Cardiac fibroblast (primary cell): ENCODE results near the gene GPR55.

ENCODE experiments used
- DNase-seq, 2 donors: peaks; one replicate each; pipeline versions ENCODE4 v3.0.0 to v3.0.0-alpha.2; 2010; ENCODE audit warnings: low read depth in 2 of 2
- H3K4me3 ChIP-seq, 2 donors: replicated peaks in 1 of 2; 1 replicate in 1 of 2; 2 replicates in 1 of 2; pipeline ENCODE4 v1.5.1; 2011; ENCODE audit warnings: low read depth in 2 of 2, low read length in 2 of 2, mild to moderate bottlenecking in 2 of 2, moderate library complexity in 1 of 2
- TF ChIP-seq, protein P1 (sequence below): IDR thresholded peaks from one replicate; pipeline ENCODE4 v1.5.1; 2011; ENCODE audit warnings: low read depth, mild to moderate bottlenecking, low read length, inconsistent platforms

Gene GPR55

DNA sequence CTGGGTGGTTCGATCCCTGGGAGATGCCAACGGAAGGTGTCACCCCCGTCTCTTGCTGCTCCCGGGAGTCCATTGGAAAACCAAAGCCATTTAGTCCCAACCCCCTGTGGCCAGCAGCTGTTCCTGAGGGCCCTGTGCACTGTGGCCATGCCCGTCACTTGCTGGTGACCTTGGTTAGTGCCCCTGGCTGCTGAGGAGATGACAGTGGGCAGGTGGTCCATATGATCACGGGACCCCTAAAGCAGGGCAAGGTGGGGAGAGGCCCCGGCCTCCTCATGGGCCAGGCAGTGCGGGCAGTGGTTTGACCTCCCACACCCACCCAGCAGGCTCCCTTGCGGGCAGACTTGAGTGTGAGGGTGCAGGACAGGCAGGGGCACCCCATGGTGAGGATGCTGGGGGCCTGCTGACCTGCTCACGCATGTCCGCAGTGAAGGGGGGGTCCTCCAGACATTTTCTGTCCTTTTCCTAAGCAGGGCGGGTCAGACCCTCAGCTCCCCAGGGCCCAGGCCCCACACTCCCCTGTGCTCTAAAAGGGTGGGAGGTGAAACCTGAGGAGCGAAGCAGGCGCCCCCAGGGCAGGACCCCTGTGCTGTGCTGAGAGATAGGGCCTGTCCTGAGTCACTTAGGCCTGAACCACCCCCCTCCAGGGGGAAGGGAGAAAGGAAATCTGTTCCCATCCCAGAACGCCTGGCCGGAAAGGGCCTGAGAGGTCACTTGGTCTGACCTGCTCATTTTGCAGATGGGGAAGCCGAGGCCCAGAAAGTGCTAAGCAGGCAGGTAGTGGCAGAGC, 53.5 kb downstream of the GPR55 start:
- H3K4me3 ChIP-seq: no peak overlapping the region
- TF ChIP-seq, protein P1, sequence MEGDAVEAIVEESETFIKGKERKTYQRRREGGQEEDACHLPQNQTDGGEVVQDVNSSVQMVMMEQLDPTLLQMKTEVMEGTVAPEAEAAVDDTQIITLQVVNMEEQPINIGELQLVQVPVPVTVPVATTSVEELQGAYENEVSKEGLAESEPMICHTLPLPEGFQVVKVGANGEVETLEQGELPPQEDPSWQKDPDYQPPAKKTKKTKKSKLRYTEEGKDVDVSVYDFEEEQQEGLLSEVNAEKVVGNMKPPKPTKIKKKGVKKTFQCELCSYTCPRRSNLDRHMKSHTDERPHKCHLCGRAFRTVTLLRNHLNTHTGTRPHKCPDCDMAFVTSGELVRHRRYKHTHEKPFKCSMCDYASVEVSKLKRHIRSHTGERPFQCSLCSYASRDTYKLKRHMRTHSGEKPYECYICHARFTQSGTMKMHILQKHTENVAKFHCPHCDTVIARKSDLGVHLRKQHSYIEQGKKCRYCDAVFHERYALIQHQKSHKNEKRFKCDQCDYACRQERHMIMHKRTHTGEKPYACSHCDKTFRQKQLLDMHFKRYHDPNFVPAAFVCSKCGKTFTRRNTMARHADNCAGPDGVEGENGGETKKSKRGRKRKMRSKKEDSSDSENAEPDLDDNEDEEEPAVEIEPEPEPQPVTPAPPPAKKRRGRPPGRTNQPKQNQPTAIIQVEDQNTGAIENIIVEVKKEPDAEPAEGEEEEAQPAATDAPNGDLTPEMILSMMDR: no peak
- DNase-seq: no peak

DNA sequence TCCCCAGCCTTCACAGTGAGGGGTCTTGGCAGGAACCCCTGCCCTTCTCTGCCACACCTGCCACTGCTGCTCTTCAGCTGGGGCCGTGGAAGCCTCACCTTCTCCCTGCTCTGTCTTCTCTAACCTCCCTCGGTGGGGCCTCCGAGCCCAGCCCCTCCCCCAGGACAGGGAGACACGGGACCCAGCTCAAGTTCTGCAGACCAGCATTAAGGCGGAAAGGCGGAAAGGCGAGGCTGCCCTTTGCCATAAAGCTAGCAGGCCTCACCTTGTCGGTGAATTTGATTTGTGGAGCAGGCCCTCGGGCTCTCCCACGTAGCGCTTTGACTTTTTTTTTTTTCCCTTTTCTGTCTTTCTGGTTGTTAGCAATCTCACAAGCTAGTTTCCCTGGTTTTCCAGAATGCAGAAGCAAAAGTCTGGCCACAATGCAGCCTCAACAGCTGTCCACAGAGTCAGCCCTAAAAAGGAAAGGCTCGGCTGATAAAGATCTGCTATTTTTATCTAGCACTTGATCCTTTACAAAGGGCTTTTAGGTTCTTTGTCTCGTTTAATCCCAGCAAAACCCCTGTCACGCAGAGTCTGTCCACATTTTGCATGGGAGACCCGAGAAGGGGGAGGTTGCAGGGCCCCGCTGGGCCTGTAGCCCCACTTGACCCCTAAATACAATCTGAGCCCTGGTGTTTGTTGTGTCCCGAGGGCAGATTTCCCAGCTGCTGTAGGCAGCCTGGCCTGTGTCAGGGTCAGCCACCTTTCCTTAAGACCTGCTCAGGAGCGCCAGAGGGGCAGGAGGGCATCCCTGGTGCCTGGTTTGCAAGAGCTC, 54.3 kb downstream of the GPR55 start:
- DNase-seq: no peak

DNA sequence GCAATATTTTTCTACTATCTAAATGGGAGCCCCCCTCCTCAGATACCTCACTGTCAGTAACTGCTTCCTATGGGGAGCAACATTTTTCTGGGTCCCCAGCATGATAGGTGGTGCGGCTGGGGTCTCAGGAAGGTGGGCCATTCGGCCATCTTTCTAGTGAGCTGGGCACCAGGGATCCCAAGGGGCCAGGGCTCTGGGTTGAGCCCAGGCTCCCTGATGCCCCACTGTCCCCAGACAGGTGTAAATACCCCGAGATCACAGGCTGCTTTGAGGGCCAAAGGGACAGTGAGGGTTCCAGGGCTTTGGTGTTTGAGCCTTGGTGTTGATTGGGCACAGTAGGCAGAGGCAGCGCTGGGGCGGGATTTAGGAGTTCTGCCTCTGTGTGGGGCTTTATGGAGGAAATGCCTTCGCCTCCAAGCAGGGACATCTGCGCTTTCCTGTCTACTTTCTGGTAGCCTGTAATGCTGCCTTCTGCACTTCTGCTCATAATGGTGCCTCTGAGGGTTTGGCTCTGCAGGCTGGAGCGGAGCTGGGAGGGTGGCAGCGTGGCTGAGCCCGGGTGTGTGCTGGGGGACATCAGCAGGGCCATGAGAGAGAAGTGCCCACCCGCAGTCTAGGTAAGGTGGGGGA, 55.0 kb downstream of the GPR55 start:
- H3K4me3 ChIP-seq: no peak overlapping the region
- TF ChIP-seq, protein P1: no peak
- no peak for DNase-seq

More for the DNA sequence above, 54.3 kb downstream of the GPR55 start:
- H3K4me3 ChIP-seq: no peak overlapping the region
- TF ChIP-seq, protein P1: no peak

DNA sequence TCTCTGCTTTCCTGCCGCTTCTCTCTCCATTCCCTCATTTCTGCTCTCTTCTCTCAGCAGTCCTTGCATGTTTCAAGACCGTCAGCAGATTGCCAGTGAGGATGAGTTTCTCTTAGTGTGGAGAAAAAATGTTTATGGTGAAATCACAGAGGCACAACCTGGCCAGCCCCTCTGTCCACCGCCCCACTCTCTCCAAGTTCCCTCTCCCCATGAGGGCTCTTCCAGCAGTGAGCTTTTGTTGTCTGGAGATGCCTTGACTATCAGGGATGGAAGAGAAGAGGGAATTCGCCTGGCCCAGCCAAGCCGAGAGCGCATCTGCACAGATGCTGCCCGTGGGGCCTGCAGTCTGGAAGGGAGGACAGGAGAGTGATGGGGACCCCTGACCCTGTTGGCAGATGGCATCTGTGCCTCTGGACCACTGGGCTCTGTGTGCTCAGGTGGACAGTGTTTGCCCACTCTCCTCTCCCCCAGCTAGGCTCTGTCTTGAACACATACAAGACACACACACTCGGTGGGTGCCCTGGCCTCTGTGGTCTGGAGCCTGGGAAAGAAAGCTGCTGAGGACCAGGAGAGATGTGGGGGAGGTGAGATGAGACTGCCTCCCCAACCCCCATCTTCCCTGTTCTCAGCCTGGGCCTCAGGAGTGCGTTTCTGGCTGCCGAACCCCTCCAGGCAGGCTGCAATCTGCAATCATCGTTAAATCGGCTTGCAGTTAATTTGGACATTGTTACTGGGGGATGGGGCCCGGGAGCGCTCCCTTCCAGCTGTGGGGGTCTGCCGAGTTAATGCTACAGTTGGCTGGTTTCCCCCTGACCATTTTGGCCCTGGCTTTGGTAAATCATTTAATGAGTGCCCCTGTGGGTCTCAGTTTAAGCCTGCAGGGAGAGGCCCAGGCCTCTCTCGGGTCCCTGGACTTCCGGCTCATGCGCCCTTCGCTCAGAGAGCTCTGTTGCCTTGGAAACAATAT, 55.8 kb downstream of the GPR55 start:
- DNase-seq: no peak
- H3K4me3 ChIP-seq: no peak overlapping the region
- TF ChIP-seq, protein P1: no peak

DNA sequence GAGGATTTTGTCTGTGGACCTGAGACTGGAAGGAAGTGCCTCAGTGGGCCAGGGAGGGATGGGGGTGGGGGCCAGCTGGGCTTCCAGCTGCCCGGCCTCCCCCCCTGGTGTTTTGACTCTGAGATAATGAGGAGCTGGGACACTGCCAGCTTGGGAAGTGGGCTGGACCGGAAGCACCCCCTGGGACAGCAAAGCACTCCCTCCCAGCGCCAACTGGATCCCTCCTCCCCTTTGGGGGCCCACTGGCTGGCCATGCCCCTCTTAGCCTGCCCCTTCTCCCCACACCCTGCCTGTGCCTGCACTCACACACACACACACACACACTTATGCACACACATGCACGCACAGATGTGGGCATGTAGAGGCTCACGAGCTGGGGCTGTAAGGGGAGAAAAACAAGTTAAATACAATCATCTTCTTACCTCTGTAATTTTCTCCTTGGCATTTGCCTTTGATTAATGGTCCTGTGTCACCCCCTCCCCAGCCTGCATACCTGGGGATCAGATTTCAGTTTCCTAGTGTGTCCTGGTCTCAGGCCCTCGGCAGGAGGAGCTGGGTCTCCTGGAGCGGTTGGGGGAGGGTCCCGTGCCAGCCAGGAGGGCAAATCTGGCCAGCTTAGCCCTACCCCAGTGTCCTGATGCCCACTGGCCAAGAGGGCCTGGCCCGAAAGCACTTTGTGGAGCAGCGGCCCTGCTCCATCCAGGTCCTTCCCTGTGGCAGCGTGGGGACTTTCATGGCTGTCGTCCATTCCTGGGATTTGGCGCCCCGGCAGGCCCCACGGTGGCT, 56.7 kb downstream of the GPR55 start:
- no peak for DNase-seq
- no peak overlapping the region for H3K4me3 ChIP-seq
- TF ChIP-seq, protein P1: no peak
